ENCODE data around the gene RALGDS. TPM values are rescaled to one million over a fixed set of nuclear protein-coding genes. Genes with fewer than 3 reads are reported as not detected.

RALGDS gene
- total and polyA plus RNA-seq, 7 experiments from 2014 or later = 17.8 to 123 (median 76.9) TPM

DNA sequence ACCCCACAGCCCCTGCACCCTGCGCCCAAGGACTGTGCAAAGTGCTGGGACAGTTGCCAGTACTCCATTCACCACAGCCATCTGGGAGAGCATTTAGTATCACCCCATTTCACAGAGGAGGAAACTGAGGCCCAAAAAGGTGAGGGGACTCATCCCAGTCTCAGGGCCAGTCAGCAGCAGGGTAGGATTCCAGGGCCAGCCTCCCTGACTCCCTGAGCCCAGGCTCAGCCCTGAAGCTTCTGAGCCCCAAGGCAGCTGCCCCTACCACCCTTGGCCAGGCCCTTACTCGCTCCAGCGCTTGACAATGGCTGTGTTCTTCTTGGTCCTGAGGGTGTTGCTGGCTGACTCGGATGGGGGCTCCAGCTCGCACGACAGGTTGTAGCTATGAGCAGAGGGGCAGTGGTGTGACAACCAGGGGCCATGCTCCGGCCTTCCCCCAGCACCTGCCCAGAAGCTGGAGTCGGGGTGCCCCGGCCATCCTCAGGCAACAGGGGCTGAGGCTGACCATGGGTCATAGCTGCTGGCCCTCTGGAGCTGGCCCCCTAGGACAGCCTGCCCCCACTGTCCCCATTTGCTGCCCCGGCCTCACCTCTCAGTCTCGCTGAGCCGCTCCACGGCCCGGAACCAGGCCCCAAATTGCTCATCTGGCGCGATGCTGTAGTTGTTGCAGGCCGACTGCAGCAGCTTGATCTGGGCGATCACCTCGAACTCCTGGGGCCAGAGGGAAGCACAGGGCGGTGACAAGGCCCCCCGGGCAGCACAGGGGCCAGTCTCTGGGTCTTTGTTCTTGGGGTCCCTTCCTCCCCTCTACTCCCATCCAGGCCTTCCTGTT, 18.6 kb downstream of the RALGDS start:
- H3K27ac Mint-ChIP-seq = peak overlapping the region in 1 of 9 donors; percentile 64
- DNase-seq = no peak
- CTCF ChIA-PET = interaction anchor here (0.6 to 10.6 kb wide), 10 partner anchors 13 to 441 kb away, joined by 3 to 161 read pairs (median 3); no protein-coding TSS in a partner anchor

DNA sequence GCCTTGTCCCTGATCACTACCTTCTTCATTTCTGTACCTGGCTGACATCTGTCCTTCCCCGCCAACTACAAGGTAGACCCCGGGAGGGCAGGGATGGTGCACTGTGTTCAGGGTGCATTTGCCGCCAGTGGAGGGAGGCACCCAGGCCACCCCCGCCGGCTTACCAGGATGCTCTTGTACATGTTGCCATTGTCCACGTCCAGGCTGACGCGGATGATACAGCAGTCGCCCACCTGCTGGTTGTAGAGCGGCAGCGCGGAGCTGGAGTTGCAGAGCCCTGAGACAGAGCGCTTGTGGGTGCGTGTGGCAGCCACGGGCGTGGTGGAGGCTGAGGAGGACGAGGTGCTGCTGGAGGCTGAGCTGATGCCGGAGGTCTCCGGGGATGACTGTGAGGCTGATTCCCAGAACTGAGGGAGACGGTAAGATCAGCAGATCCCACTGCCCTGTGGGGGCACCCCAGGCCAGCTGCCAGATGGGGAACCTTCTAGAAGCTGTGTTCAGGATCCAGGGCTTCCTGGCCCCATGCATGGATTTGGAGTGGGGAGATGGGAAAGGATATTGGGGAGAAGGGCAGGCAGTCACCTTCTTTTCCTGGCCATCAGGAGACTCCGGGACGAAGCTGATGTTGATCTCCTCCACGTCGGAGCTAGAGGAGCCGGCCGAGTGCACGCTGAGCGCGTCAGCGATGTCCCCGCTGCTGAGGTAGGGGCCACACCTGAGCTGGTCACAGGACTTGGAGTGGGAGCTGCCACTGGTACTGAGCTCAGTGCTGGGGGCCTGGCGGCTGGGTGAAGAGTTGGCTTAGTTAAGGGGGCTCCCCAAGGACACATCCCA, 19.5 kb downstream of the RALGDS start:
- ATAC-seq (no peak), DNase-seq (no peak)
- peaks cover 42 to 91% (median 42%) of the 10 kb centered on the region in 3 experiments for H3K36me3 ChIP-seq (ENCODE audit: control insufficient read depth in 2 of 3, insufficient read depth in 3 of 3, low read length in 3 of 3)
- Mint-ChIP-seq H3K4me3 (no peak overlapping the region), H3K4me1 (peaks cover 0 to 3% (median 0%) of the 10 kb centered on the region in 7 donors), H3K36me3 (peaks cover 12 to 51% (median 30%) of the 10 kb centered on the region in 5 donors), H3K27ac (no peak overlapping the region), H3K27me3 (no peaks in the 10 kb centered on the region), H3K9me3 (peaks cover 0 to 2% (median under 1%) of the 10 kb centered on the region in 11 donors)
- POLR2A ChIA-PET = interaction anchor here (0.7 to 2.4 kb wide), 5 partner anchors 42 to 385 kb away, joined by 3 to 13 read pairs (median 4); partner anchors contain the start of gene GTF3C5
- no peaks in the 10 kb centered on the region for H3K27me3 ChIP-seq (ENCODE audit: control insufficient read depth in 2 of 2, insufficient read depth in 2 of 2, low read length in 2 of 2)
- CTCF ChIA-PET = interaction anchor here (0.8 to 10.6 kb wide), 6 partner anchors 14 to 79 kb away, joined by 3 to 161 read pairs (median 4); no protein-coding TSS in a partner anchor
- no peaks in the 10 kb centered on the region for H3K9me3 ChIP-seq (ENCODE audit: control insufficient read depth in 2 of 3, low read length in 3 of 3)
- no peak overlapping the region for H3K4me3 ChIP-seq (ENCODE audit: low read length)
- no peak overlapping the region for H3K27ac ChIP-seq (ENCODE audit: low read depth, low read length)
- intact Hi-C loops (cut with micrococcal nuclease) = loop anchor here (2.0 kb wide), 2 partner anchors 19 to 235 kb away; partner anchors contain the start of genes RALGDS (in 1 of the 2) and SURF6 (in 1 of the 2)
- no peaks in the 10 kb centered on the region for H3K4me1 ChIP-seq (ENCODE audit: control insufficient read depth in 2 of 2, insufficient read depth in 2 of 2, low read length in 2 of 2)

More for the DNA sequence above, 18.6 kb downstream of the RALGDS start:
- H3K9me3 ChIP-seq (ENCODE audit: control insufficient read depth in 2 of 3, low read length in 3 of 3) = no peaks in the 10 kb centered on the region
- Mint-ChIP-seq H3K27me3 (no peaks in the 10 kb centered on the region), H3K4me3 (no peak overlapping the region), H3K4me1 (peaks cover 0 to 4% (median 0%) of the 10 kb centered on the region in 7 donors), H3K9me3 (peaks cover 0 to 2% (median 0%) of the 10 kb centered on the region in 11 donors), H3K36me3 (peaks cover 13 to 48% (median 30%) of the 10 kb centered on the region in 5 donors)
- no peaks in the 10 kb centered on the region for H3K4me1 ChIP-seq (ENCODE audit: control insufficient read depth in 2 of 2, insufficient read depth in 2 of 2, low read length in 2 of 2)
- ATAC-seq = no peak
- POLR2A ChIA-PET = interaction anchor here (1.6 to 2.4 kb wide), 3 partner anchors 42 to 72 kb away, joined by 4 to 13 read pairs (median 5); partner anchors contain the start of gene GTF3C5
- no peak overlapping the region for H3K4me3 ChIP-seq (ENCODE audit: low read length)
- intact Hi-C loops (cut with micrococcal nuclease) = loop anchor here (1.0 to 2.0 kb wide), 3 partner anchors 18 to 234 kb away; partner anchors contain the start of genes RALGDS (in 1 of the 2) and SURF6 (in 1 of the 2)
- H3K27ac ChIP-seq (ENCODE audit: low read depth, low read length) = no peak overlapping the region
- peaks cover 40 to 93% (median 50%) of the 10 kb centered on the region in 3 experiments for H3K36me3 ChIP-seq (ENCODE audit: control insufficient read depth in 2 of 3, insufficient read depth in 3 of 3, low read length in 3 of 3)
- H3K27me3 ChIP-seq (ENCODE audit: control insufficient read depth in 2 of 2, insufficient read depth in 2 of 2, low read length in 2 of 2) = no peaks in the 10 kb centered on the region

DNA sequence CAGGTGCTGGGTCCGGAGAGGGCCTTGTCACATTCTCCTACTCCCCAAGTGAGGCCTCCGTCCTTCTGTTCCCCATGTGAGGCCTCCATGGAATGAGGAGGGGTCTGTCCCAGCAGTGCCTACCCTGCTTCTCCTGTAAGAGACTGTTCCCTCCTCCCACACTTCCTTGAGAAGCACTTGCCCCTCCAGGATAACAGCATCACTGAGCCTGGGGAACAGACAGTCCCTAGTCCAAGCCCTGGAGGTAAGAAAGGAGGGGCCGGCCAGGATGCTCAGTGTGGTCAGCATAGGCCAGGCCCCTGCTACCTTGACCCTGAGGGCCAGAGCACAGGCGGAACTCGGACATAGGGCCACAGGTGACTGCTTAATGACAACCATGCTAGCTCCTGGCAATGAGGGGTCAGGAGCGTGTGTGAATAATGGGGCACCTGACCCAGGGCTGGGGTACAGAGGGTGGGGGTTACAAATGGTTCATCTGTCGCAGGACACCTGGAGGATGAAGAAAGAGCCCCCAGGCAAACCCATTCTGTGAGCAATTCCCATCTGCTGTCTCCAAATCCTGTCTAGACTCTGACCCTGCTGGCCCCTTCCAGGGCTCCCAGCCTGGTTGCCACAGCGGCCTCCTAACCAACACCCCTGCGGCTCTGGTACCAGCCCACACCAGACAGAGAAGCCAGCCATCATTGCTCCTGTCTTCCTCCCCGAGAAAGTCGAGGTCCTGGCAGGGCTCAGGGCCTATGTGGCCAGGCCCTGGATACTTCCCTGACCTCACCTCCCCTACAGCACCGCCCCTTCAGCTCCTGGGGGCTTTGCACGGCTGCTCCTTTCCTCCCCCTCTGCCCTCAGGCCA, 20.3 kb downstream of the RALGDS start:
- Mint-ChIP-seq H3K4me1 (peaks cover 0 to 4% (median 0%) of the 10 kb centered on the region in 7 donors), H3K27ac (no peak overlapping the region), H3K36me3 (peaks cover 9 to 56% (median 35%) of the 10 kb centered on the region in 5 donors), H3K4me3 (no peak overlapping the region), H3K27me3 (no peaks in the 10 kb centered on the region), H3K9me3 (peaks cover 0 to 11% (median 8%) of the 10 kb centered on the region in 11 donors)
- intact Hi-C loops (cut with micrococcal nuclease) = no loop called here
- ChIA-PET CTCF (interaction anchor here (2.1 to 10.6 kb wide), 2 partner anchors 43 to 47 kb away, joined by 5 to 161 read pairs; no protein-coding TSS in a partner anchor), POLR2A (interaction anchor here (0.7 to 2.4 kb wide), 5 partner anchors 43 to 386 kb away, joined by 3 to 13 read pairs (median 4); partner anchors contain the start of gene GTF3C5)
- no peak overlapping the region for H3K27ac ChIP-seq (ENCODE audit: low read depth, low read length)
- no peak overlapping the region for H3K4me3 ChIP-seq (ENCODE audit: low read length)
- no peak for ATAC-seq
- peaks cover 39 to 83% (median 42%) of the 10 kb centered on the region in 3 experiments for H3K36me3 ChIP-seq (ENCODE audit: control insufficient read depth in 2 of 3, insufficient read depth in 3 of 3, low read length in 3 of 3)
- H3K4me1 ChIP-seq (ENCODE audit: control insufficient read depth in 2 of 2, insufficient read depth in 2 of 2, low read length in 2 of 2) = no peaks in the 10 kb centered on the region
- no peak for DNase-seq
- H3K27me3 ChIP-seq (ENCODE audit: control insufficient read depth in 2 of 2, insufficient read depth in 2 of 2, low read length in 2 of 2) = no peaks in the 10 kb centered on the region
- H3K9me3 ChIP-seq (ENCODE audit: control insufficient read depth in 2 of 3, low read length in 3 of 3) = no peaks in the 10 kb centered on the region

DNA sequence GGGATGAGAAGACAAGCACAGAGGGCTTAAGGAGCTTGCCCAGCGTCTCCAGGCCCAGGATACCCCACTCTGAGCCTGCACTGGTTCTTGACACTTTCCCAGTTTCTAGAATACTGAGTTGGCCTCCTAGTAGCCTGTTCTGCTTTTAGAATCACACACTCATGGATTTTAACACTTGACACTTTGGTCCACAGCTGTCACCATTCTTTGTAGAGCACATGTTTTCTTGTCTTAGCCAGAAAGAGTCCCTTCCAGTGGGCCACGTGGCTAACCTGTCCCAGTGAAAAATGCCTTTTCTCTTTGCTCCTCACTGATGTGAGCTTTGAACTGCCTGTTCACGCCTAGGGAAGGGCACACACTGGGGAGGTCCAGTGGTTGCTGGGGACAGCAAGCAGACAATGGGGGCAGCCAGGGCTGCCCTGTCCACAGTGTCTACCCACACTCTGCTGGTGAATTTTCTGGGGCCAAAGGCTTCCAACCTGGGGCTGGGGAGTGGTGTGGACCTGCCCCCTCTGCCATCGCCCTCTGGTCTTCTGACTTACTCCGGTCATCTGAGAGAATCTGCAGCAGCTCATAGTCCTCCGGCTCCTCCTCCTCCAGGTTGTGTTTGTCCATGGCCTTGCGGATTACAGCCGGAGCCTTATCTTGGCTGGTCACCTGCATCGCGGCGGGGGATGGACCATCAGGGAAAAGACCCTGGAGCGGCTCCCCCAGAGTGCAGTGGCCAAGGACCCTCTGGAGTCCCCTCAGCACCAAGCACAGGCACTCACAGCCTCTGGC, 21.1 kb downstream of the RALGDS start:
- H3K27me3 ChIP-seq (ENCODE audit: control insufficient read depth in 2 of 2, insufficient read depth in 2 of 2, low read length in 2 of 2) = no peaks in the 10 kb centered on the region
- peaks cover 0 to 4% (median 0%) of the 10 kb centered on the region in 7 donors for H3K4me1 Mint-ChIP-seq
- peaks cover 37 to 77% (median 39%) of the 10 kb centered on the region in 3 experiments for H3K36me3 ChIP-seq (ENCODE audit: control insufficient read depth in 2 of 3, insufficient read depth in 3 of 3, low read length in 3 of 3)
- H3K4me3 Mint-ChIP-seq = no peak overlapping the region
- intact Hi-C loops (cut with micrococcal nuclease) = no loop called here
- H3K27me3 Mint-ChIP-seq = no peaks in the 10 kb centered on the region
- H3K9me3 ChIP-seq (ENCODE audit: control insufficient read depth in 2 of 3, low read length in 3 of 3) = no peaks in the 10 kb centered on the region
- H3K27ac Mint-ChIP-seq = no peak overlapping the region
- H3K36me3 Mint-ChIP-seq = peaks cover 9 to 62% (median 39%) of the 10 kb centered on the region in 5 donors
- POLR2A ChIA-PET = interaction anchor here (1.3 kb wide), 1 partner anchor 45 kb away, joined by 3 read pairs; no protein-coding TSS in a partner anchor
- DNase-seq (no peak), ATAC-seq (no peak)
- CTCF ChIA-PET = interaction anchor here (2.1 kb wide), 1 partner anchor 44 kb away, joined by 5 read pairs; no protein-coding TSS in a partner anchor
- no peaks in the 10 kb centered on the region for H3K4me1 ChIP-seq (ENCODE audit: control insufficient read depth in 2 of 2, insufficient read depth in 2 of 2, low read length in 2 of 2)
- H3K27ac ChIP-seq (ENCODE audit: low read depth, low read length) = no peak overlapping the region
- no peak overlapping the region for H3K4me3 ChIP-seq (ENCODE audit: low read length)
- H3K9me3 Mint-ChIP-seq = peaks cover 4 to 17% (median 10%) of the 10 kb centered on the region in 11 donors

DNA sequence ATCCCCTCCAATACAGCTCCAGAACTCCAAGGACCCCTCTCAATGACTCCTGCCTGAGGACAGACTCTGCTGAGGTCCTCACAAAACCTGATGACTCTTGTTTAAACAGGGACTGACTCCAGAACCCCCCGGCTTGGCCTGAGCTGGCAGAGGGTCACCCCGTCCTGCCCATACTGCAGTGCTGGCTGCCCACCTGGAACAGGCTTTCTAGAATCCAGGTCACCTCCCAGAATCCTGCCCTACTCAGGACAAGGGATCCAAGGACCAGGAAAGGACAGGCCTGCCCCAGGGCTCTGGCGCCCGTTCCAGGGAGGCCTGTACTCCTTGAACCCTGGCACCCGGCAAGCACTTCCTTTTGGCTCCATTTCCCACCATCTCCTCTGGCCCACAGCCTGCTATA, 22.2 kb downstream of the RALGDS start:
- CTCF ChIA-PET = interaction anchor here (2.1 kb wide), 1 partner anchor 45 kb away, joined by 5 read pairs; no protein-coding TSS in a partner anchor
- POLR2A ChIA-PET = interaction anchor here (0.7 to 1.3 kb wide), 2 partner anchors 11 to 46 kb away, joined by 3 read pairs; no protein-coding TSS in a partner anchor
- no peak overlapping the region for H3K4me3 ChIP-seq (ENCODE audit: low read length)
- Mint-ChIP-seq H3K27me3 (no peaks in the 10 kb centered on the region), H3K27ac (no peak overlapping the region), H3K9me3 (peaks cover 6 to 17% (median 10%) of the 10 kb centered on the region in 11 donors), H3K4me1 (peaks cover 0 to 4% (median 0%) of the 10 kb centered on the region in 7 donors), H3K4me3 (no peak overlapping the region), H3K36me3 (peaks cover 9 to 60% (median 40%) of the 10 kb centered on the region in 5 donors)
- no peaks in the 10 kb centered on the region for H3K27me3 ChIP-seq (ENCODE audit: control insufficient read depth in 2 of 2, insufficient read depth in 2 of 2, low read length in 2 of 2)
- ATAC-seq (no peak), DNase-seq (no peak)
- no peaks in the 10 kb centered on the region for H3K4me1 ChIP-seq (ENCODE audit: control insufficient read depth in 2 of 2, insufficient read depth in 2 of 2, low read length in 2 of 2)
- H3K27ac ChIP-seq (ENCODE audit: low read depth, low read length) = no peak overlapping the region
- H3K9me3 ChIP-seq (ENCODE audit: control insufficient read depth in 2 of 3, low read length in 3 of 3) = no peaks in the 10 kb centered on the region
- intact Hi-C loops (cut with micrococcal nuclease) = no loop called here
- peaks cover 35 to 70% (median 39%) of the 10 kb centered on the region in 3 experiments for H3K36me3 ChIP-seq (ENCODE audit: control insufficient read depth in 2 of 3, insufficient read depth in 3 of 3, low read length in 3 of 3)
